Karpas-422 (cell line): Measurements from ENCODE around the gene GNB1L. TPM values are rescaled to one million over a fixed set of nuclear protein-coding genes. Genes with fewer than 3 reads are reported as not detected.

Source experiments
- DNase-seq: peaks from one replicate; pipeline ENCODE4 v3.0.0-alpha.2; 2015
- H2AFZ ChIP-seq: fragments of 200-600 bp; sonication (generic); 2 replicates; pipeline ENCODE4 v1.6.1; 2014; ENCODE audit warnings: antibody characterized with exemption, low read length, mixed read lengths
- H3K27ac ChIP-seq: fragments of 200-600 bp; sonication (generic); 2 replicates; pipeline ENCODE4 v1.5.1; 2014; ENCODE audit warnings: mild to moderate bottlenecking, low read length, moderate library complexity
- H3K27me3 ChIP-seq: fragments of 200-600 bp; sonication (generic); 2 replicates; pipeline ENCODE4 v1.6.1; 2014; ENCODE audit warnings: low read length, mixed read lengths
- H3K36me3 ChIP-seq: fragments of 200-600 bp; sonication (generic); 2 replicates; pipeline ENCODE4 v1.6.1; 2014; ENCODE audit warnings: low read length, mixed read lengths; ENCODE audit not compliant: insufficient read depth
- H3K4me1 ChIP-seq: fragments of 200-600 bp; sonication (generic); 2 replicates; pipeline ENCODE4 v1.6.1; 2014; ENCODE audit warnings: mild to moderate bottlenecking, low read length, mixed read lengths
- H3K4me2 ChIP-seq: fragments of 200-600 bp; sonication (generic); 2 replicates; pipeline ENCODE4 v1.6.1; 2014; ENCODE audit warnings: low read length, low read depth, mild to moderate bottlenecking; ENCODE audit not compliant: poor library complexity, severe bottlenecking
- H3K4me3 ChIP-seq: fragments of 200-600 bp; sonication (generic); 2 replicates; pipeline ENCODE4 v1.5.1; 2014; ENCODE audit warnings: mild to moderate bottlenecking, antibody characterized with exemption, low read length, mixed read lengths
- H3K79me2 ChIP-seq: fragments of 200-600 bp; sonication (generic); 2 replicates; pipeline ENCODE4 v1.6.1; 2014; ENCODE audit warnings: mild to moderate bottlenecking, low read length, mixed read lengths
- H3K9ac ChIP-seq: fragments of 200-600 bp; sonication (generic); 2 replicates; pipeline ENCODE4 v1.6.0; 2014; ENCODE audit warnings: low read length
- H3K9me2 ChIP-seq: fragments of 200-600 bp; sonication (generic), shearing (Covaris generic); replicated peaks from 2 replicates; pipeline ENCODE4 v1.6.0; 2014; ENCODE audit warnings: mild to moderate bottlenecking, low read length, moderate library complexity; ENCODE audit not compliant: insufficient read depth
- H3K9me3 ChIP-seq: fragments of 300-700, 200-600 bp; sonication (generic); 2 replicates; pipeline ENCODE4 v1.6.1; 2014; ENCODE audit warnings: low read length, mixed read lengths
- H4K20me1 ChIP-seq: fragments of 200-600 bp; sonication (generic); 2 replicates; pipeline ENCODE4 v1.6.1; 2014; ENCODE audit warnings: mild to moderate bottlenecking, antibody characterized with exemption, low read length, low read depth; ENCODE audit not compliant: insufficient read depth
- total RNA-seq: library from RNA; depleted of rRNA; stranded (reverse); fragments of >200 nt; shearing (Covaris generic); gene quantifications from 2 replicates; pipeline ENCODE4 v1.2.3, GENCODE V29; 2014; ENCODE audit warnings: low replicate concordance

The GNB1L gene
- total RNA-seq, 1 experiment from 2014 or later, result 4.4 TPM

DNA sequence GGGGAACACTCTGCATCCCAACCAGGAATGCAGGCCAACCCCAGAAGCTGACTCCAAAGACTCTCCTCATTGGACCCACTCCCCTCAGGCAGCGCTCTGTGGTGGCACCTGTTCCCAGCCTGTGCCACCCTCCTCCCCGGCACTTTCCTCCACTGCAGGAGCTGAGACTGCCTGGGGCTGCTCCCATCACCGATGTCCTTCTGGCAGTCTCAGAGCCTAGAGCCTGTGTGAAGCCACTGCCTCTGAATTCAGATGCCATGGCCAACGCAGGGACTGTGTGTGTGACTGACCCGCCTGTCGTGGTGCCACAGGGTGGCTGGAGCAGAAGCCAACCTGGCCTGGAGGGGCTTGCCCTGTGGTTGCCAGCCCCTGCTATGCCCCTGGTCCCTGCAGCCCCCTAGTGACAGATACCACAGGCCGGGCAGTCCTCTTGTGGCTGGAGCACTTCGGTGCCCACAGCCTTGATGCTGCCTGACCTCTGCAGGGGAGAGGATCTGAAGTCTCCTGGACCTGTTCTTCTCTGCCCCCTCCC, 50.9 kb downstream of the GNB1L start:
- Histone ChIP-seq H3K27ac (no peak overlapping the region), H3K36me3 (no peaks in the 10 kb centered on the region), H3K4me1 (no peaks in the 10 kb centered on the region), H3K27me3 (no peaks in the 10 kb centered on the region), H3K79me2 (no peaks in the 10 kb centered on the region), H3K9me2 (no peaks in the 10 kb centered on the region), H3K9me3 (no peaks in the 10 kb centered on the region), H4K20me1 (no peaks in the 10 kb centered on the region), H3K4me3 (no peak overlapping the region), H3K4me2 (no peak overlapping the region), H3K9ac (no peak overlapping the region), H2AFZ (no peak overlapping the region)
- DNase-seq, result no peak

DNA sequence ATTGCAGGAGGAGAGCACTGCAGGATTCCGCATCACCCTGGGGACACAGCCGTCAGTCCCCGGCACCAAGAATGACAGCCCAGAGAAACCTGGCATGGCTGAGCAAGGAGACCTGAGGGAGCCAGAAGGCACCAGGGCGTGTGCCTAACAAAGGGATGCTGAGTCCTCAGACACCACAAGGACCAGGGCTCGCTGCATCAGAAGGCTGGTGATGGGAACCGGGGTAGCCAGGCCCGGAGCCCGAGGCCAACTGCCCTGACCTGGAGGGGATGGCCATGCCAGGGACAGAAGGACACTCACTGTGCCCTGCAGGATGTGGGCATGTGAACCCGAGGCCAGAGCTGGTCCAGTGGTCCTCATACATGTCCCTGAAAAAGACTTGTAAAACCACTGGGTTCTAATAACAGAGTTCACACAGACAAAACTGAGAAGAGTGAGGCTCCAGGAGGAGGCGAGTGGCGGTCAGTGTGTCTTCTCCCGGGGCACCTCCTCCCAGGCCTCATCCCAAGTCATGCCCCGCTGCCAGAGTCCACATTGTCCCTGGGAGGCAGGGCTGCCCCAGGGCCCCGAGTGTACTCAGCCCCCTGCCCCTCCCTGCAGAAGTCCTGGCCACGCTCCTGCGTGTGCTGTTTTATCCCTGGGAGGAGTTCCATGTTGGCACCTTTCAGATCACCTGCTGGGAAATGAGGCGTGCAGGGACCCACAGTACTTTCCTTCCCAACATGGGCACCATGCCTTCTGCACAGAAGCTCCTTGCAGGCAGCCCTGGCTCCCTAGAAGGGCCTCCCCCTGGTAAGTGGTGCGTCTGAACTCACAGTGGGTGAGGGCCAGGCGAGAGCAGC, 51.6 kb downstream of the GNB1L start:
- Histone ChIP-seq H4K20me1 (no peaks in the 10 kb centered on the region), H3K79me2 (no peaks in the 10 kb centered on the region), H3K4me1 (no peaks in the 10 kb centered on the region), H3K27ac (no peak overlapping the region), H2AFZ (no peak overlapping the region), H3K27me3 (no peaks in the 10 kb centered on the region), H3K36me3 (no peaks in the 10 kb centered on the region), H3K4me3 (no peak overlapping the region), H3K9me3 (no peaks in the 10 kb centered on the region), H3K9me2 (no peaks in the 10 kb centered on the region), H3K9ac (no peak overlapping the region), H3K4me2 (no peak overlapping the region)
- DNase-seq, result no peak

DNA sequence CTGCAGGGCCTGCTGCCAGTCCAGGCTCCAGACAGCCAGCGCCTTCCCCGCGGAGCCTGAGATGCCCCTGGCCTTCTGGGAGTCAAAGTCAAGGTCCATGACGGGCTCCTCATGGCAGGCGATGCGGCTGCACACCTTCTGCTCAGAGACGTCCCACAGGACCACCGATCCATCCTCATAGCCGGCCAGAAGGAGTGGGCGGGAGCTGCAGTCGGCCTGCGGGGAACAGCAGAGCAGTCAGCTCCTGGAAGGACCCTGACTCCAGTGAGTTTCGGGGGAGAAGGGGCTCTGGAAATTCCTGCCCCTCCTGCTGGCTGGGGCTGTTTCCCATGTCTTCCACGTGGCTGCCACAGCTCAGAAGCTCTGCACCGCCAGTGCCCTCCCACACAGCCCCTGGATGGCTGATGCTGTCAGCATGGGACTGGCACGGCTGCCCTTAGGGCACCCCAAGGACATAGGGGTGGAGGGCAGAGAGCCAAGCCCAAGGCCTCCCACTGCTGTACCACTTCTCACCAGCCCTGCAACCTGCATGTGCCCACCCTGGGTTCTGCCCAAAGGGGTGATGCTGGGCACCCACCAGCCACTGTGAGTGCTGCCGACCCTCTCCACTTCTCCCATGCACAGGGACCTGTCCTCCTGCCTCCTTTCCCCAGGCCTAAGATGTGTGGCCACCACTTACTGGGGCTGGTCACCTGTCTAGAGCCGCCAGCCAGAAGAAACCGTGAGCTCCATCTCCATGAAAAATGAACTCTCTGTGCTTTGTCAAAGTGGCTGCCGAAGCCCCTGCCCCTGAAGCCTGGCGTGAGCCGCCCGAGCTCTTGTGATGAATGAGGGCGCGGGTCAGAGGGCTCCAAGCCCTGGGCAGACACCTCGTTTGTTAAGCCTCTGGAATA, 52.4 kb downstream of the GNB1L start:
- H3K27me3 ChIP-seq, result no peaks in the 10 kb centered on the region
- DNase-seq, result no peak
- H3K36me3 ChIP-seq, result no peaks in the 10 kb centered on the region
- H3K27ac ChIP-seq, result no peak overlapping the region
- no peak overlapping the region for H2AFZ ChIP-seq
- no peaks in the 10 kb centered on the region for H3K4me1 ChIP-seq
- no peaks in the 10 kb centered on the region for H3K9me3 ChIP-seq
- H4K20me1 ChIP-seq, result no peaks in the 10 kb centered on the region
- no peak overlapping the region for H3K9ac ChIP-seq
- H3K4me2 ChIP-seq, result no peak overlapping the region
- no peaks in the 10 kb centered on the region for H3K79me2 ChIP-seq
- H3K4me3 ChIP-seq, result no peak overlapping the region
- H3K9me2 ChIP-seq, result no peaks in the 10 kb centered on the region

DNA sequence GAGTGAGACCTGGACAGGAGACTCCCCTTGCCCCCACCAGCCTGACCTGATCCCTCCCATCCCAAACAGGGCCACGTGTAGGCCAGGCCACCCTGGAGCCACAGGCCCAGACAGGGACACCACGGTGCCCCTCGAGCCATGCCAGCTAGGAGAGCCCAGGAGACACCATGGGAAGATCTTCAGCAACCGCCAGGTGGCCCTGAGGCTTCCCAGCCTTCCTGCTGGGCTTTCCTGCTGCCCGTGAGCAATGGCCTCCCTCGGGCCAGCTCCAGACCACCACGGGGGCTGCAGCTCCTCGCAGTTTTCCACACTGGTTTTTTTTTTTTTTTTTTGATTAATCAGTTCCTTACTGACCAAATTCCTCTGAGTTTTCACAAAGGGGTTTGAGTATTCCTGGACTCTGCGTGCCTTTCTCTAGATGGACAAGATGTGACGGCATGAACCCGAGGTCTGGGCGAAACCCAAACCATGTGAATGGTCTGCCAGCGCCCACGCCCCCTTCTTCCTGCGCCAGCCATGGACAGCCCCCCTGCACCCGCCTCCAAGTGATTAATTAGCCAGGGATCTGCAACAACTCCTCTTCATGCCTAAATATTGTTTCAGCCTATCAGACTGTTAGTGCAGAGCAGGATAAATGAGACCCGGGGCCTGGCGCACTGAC, 53.2 kb downstream of the GNB1L start:
- no peak for DNase-seq
- H3K9me3 ChIP-seq, result no peaks in the 10 kb centered on the region
- H4K20me1 ChIP-seq, result no peaks in the 10 kb centered on the region
- H3K9me2 ChIP-seq, result no peaks in the 10 kb centered on the region
- H3K36me3 ChIP-seq, result no peaks in the 10 kb centered on the region
- H3K27ac ChIP-seq, result no peak overlapping the region
- H3K9ac ChIP-seq, result no peak overlapping the region
- H3K4me2 ChIP-seq, result no peak overlapping the region
- H3K27me3 ChIP-seq, result no peaks in the 10 kb centered on the region
- no peak overlapping the region for H3K4me3 ChIP-seq
- H2AFZ ChIP-seq, result no peak overlapping the region
- H3K79me2 ChIP-seq, result no peaks in the 10 kb centered on the region
- H3K4me1 ChIP-seq, result no peaks in the 10 kb centered on the region

DNA sequence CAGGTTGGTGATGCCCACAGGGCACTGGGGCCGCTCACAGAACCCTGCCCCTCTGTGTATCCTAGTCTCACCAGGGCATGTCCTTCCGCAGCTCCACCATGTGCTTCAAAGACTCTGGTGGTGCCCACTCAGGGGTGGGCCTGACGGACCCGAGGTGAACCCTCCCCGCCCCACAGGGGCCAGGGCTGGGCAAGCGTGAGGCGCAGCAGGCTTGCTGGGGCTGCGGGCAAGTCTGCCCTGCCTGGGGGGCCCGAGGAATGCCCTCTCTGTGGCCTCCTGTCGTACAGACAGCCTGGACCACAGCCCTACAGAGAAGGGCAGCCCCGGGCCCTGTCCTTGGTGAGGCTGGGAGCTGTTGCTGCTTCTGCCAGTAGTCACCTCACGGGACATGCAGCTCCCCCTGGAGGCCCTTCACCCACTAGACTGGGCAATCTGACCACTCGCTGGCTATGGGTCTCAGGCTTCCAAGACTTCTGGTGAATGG, 53.9 kb downstream of the GNB1L start:
- Histone ChIP-seq H3K79me2 (no peaks in the 10 kb centered on the region), H3K9ac (no peak overlapping the region), H4K20me1 (no peaks in the 10 kb centered on the region), H3K36me3 (no peaks in the 10 kb centered on the region), H2AFZ (no peak overlapping the region), H3K4me1 (no peaks in the 10 kb centered on the region), H3K4me3 (no peak overlapping the region), H3K9me2 (no peaks in the 10 kb centered on the region), H3K27ac (no peak overlapping the region), H3K27me3 (no peaks in the 10 kb centered on the region), H3K9me3 (no peaks in the 10 kb centered on the region), H3K4me2 (no peak overlapping the region)
- no peak for DNase-seq

DNA sequence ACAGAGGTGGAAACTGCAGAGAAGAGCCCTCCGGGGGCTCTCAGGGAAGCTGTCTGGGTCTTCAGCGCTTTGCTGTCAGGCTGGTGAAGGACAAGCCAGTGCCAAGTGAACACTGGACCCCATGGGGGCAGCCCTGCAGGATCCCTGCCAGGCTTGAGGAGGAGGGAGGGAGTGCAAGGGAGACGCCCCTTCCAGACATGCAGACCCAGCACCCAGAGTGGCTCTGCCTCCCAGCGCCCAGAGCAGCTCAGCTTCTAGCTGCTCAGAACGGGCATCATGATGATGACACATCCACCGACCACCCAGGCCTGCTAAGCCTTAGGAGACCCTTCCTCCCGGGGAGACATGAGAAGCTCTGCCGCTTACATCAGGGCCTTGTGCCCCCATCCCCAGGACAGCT, 54.4 kb downstream of the GNB1L start:
- no peaks in the 10 kb centered on the region for H3K36me3 ChIP-seq
- H3K27me3 ChIP-seq, result no peaks in the 10 kb centered on the region
- no peak overlapping the region for H3K4me2 ChIP-seq
- no peak overlapping the region for H2AFZ ChIP-seq
- no peak overlapping the region for H3K9ac ChIP-seq
- no peak overlapping the region for H3K27ac ChIP-seq
- no peaks in the 10 kb centered on the region for H3K9me3 ChIP-seq
- no peaks in the 10 kb centered on the region for H3K4me1 ChIP-seq
- no peaks in the 10 kb centered on the region for H3K9me2 ChIP-seq
- DNase-seq, result no peak
- H4K20me1 ChIP-seq, result no peaks in the 10 kb centered on the region
- no peaks in the 10 kb centered on the region for H3K79me2 ChIP-seq
- H3K4me3 ChIP-seq, result no peak overlapping the region

DNA sequence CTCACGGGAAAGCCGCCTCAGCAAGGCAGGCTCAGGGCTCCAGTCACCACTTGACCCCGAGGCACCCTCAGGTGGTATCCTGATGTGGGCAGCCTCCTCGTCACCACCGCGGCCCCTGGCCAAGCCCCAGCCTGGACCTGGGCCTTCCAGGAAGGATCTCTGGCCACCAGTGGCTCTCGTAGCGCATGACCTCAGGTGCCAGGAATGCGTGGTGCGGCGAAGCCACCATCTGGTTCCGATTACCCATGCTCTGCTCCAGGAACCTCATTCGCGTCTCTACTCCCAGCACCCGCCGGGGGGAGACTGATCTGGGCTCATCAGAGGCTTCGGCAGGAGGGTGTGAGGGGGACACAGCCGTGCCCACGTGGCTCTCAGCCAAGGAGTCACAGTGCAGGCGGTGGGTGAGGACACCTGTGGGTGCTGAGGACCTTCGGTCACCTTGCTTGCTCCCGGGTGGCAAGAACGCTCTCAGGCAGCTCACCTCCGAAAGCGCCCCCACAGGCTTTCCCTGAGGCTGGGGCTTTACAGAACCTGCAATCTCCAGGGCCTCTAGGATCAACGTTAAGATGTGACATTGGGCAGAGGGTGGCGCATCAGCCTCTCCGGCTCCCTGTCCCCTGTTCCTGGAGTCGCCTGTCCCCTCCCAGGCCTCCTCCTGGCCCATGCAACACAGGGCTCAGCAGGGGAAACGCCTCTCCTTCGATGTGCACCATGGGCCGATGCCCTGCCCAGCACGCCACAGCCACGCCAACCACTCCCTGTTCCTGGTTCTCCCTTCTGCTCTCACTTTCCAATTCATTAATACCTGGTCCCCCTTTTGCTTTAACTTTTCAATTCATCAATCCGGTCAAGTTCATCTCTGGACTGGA, 55.1 kb downstream of the GNB1L start:
- H3K36me3 ChIP-seq, result no peaks in the 10 kb centered on the region
- H3K4me1 ChIP-seq, result no peaks in the 10 kb centered on the region
- H3K27me3 ChIP-seq, result no peaks in the 10 kb centered on the region
- H4K20me1 ChIP-seq, result no peaks in the 10 kb centered on the region
- H3K9me3 ChIP-seq, result no peaks in the 10 kb centered on the region
- H3K27ac ChIP-seq, result no peak overlapping the region
- no peak overlapping the region for H3K4me3 ChIP-seq
- H3K9me2 ChIP-seq, result no peaks in the 10 kb centered on the region
- no peaks in the 10 kb centered on the region for H3K79me2 ChIP-seq
- DNase-seq, result no peak
- no peak overlapping the region for H3K9ac ChIP-seq
- H3K4me2 ChIP-seq, result no peak overlapping the region
- H2AFZ ChIP-seq, result no peak overlapping the region
